ENCODE data around the gene ETS1.

GRCh38 chr11:128599729-128600128 lies 12.4 kb upstream of the ETS1 start:
- TF ChIP-seq CEBPB (IDR thresholded peaks at IDR 0.05) (no peak), CREB1 (IDR thresholded peaks at IDR 0.05; ENCODE audit: low read depth) (no peak), TAF1 (IDR thresholded peaks at IDR 0.05; ENCODE audit: low read depth) (no peak), MAX (IDR thresholded peaks at IDR 0.05) (no peak), RAD21 (IDR thresholded peaks at IDR 0.05; ENCODE audit: low read depth) (no peak), FOXM1 (IDR thresholded peaks at IDR 0.05; ENCODE audit: borderline replicate concordance, low read depth) (no peak), YY1 (IDR thresholded peaks at IDR 0.05; ENCODE audit: low read depth) (no peak), TEAD4 (IDR thresholded peaks at IDR 0.05) (no peak), REST (IDR thresholded peaks at IDR 0.05; ENCODE audit: low read depth) (no peak), TCF12 (IDR thresholded peaks at IDR 0.05; ENCODE audit: low read depth) (no peak), EGR1 (IDR thresholded peaks at IDR 0.05) (no peak), EP300 (IDR thresholded peaks at IDR 0.05; ENCODE audit: borderline replicate concordance) (no peak), NFIC (IDR thresholded peaks at IDR 0.05) (no peak)

Data from Ishikawa (cell line).